Activated CD4-positive, alpha-beta T cell treated with anti-CD3 and anti-CD28 coated beads, Interleukin-2, amount 50 U/mL, for 4 hours (primary cell): ENCODE measurements around the gene SF1.

Experiments
- DNase-seq, 2 experiments: peaks; one replicate each; pipeline ENCODE4 v3.0.0-alpha.2; 2020

The SF1 gene

DNA sequence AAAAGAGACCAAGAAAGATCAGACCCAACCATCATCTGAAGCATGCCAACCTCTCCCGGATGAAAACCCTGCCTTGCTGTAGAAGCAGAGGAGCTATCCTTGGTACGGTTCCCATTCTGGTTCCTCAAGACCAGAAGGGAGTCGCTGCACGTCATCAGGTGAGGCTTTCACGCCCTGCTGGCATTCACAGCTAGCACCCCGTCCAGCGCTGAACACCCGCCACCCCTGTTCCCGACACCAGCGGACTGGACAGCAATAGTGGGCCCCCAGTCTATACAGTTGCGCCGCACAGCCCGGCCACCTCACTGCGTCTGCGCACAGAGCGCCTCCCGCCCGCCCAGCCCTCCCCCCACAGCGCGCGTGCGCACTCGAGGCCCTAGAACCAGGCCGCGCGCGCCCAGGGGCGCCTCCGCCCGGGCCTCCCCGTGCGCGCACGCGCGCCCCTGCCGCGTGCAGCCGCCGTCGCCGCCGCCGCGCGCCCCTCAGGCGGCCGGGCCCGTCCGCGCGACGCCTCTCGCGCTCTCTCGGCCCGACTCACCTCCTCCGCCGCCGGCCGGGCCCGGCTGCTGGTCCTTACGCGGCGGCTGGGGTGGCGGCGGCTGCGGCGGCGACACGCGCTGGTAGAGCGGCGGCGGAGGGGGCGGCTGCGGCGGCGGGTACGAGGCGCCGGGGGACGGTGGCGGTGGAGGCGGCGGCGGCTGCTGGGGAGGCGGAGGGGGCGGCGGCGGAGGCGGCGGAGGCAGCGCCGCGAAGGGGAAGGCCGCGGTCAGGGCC lies 706 bp downstream of the SF1 start:
- peak; percentile 68 to 71 for DNase-seq

DNA sequence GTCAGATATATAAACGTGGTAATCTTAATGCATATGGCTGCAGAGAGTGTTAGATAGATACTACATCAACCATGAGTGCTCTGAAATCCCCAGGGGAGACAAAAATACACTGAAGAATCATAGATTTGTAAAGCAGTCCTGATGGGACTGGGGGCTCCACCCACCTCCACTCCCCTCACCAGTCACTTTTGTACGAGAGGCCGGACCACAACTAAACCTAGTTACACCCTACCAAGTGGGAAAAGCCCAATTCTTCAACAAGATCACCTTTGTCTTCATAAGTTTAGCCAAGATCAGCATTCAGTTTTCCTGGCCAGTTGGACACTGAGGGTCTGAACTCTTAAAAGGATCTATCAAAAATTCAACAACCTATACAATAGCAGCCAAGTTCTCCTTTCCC lies 1.5 kb downstream of the SF1 start:
- no peak for DNase-seq

DNA sequence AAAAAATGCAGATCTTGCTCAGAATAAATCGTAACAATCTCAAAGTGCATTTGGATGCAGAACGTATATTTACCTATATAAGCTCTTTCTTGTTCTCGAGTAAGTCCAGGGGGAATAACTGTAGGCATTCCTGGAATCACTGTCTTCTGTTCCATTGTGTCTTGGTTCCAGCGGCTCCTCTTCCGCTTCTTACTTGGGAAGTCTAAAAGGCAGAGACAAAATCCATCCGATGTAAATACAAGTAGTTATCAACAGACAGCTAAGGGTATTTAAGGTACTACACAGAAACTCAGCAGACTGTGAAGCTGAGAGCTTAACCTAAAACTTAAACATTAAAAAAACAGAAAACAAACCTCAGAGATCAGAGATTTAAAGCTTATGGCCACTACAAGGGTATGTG lies 1.9 kb downstream of the SF1 start:
- DNase-seq = no peak

DNA sequence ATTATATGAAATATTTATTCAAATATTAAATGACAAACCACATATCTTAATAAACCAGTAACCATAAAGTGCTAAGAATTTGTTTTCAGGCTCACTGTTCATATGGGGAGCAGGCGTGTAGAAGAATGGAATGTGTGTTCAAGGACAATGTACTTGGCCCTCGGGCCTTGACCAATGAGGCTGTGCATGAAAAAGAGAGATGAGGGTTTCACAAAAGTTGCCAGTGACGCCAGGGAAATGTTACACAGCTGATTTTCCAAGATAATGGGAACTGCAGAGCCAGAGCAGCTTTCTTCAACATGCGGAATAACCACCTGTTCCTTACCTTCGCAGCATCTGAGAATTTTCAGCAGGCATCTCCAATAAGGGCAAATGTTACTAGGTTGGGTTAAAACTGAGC lies 4.2 kb downstream of the SF1 start:
- no peak for DNase-seq

DNA sequence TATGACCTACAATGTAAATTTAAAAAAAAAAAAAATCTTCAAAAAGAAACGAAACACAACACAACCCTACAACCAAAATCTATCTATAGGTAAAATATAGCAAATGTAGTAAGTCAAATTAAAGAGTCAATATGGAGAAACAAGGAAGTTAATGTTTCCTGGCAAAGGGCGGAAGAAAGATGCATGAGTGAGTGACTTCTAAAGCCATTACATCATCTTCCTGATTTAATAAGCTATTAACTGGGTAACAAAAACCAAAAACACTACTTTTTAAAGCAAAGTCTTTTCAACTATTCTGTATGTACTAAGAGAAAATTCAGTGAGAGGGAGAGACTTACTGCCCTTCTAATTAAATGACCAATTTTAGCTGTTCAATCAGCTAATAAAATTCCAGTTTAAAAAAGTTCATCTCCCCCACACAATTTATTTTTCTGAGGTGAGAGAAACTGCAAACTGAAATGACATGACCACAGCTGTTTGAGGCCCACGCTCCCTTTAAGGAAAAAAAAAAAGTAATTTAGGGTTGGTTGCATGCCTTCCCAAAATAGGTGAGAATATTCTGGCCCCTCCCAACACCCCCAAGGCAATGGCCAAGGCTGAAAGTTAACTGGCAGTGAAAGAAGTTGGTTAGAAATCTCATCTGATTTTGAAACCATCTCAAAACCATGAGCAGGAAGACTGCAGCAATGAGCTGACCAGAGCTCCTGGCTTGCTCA lies 5.9 kb downstream of the SF1 start:
- DNase-seq = no peak

DNA sequence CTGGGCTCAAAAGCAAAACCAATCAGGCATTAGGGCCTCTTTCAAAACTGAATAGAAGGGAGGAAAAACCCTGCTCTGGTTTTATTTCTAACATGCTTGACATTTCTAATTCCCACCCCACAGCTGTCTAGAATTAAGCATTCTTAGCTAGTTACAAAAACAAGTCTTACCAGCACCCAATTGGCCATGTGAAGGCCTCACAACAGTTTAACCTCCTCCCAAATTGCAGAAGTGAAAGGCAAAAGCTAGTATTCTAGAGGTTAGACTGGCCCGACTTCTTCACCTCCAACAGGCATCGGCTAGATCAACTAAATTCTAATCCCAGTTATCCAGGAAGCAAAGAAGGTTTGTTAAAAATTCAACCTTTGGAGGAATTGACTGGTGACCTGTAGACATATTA lies 6.5 kb downstream of the SF1 start:
- no peak for DNase-seq

DNA sequence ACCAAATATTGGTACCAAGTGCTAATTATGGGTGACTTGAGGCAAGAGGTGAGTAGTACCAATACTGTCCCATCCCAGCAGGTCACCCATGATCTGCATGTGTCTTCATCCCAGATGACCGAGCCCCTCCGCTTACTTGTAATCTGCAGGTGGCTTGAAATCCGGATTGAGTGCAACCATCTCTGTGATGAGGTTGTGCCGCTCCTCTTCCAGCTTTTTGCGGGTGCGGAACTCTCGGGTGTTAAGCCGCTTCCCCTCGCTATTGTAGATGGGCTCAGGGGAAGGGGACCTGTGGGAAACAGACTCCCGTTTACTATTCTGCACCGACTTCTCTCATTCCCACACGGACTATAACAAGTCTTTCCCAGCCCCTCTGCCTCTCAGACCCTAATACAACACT lies 8.2 kb downstream of the SF1 start:
- DNase-seq = no peak

DNA sequence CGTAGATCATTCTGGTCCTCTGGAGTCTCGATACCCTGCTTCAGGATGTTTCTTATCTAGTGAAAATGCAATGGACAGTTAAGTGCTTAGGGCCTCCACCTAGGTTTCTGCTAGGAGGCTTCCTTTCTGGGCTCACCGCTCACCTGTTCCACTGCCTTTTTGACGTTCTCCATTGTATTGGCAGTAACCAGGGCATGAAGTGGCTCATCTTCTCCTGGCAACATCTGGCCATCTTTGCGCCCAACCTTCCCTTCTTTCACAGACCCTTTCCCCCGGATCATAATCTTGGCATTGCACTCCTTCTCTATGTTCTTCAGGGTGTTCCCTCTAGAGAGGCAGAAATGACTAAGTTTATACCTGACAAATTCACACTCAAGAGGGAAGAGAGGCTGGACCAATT lies 9.1 kb downstream of the SF1 start:
- DNase-seq = no peak

DNA sequence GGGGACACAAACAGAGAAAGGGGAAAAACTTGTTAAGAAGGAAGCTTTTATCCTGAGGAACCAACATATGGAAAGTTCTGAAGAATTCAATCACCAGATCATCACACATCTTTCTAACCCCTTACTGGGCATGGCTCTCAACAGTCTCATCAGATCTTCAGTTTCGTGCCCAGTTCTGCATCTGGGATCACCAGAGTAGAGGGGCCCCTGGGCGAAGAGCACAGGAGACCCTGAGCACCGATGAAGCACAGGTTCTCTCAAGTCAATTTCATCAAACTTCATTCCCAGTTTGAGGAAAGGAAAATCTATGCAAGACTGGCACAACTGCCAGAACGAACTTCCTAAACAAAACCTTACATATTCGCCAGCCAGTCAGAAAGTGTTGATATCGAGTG lies 10.0 kb downstream of the SF1 start:
- no peak for DNase-seq

DNA sequence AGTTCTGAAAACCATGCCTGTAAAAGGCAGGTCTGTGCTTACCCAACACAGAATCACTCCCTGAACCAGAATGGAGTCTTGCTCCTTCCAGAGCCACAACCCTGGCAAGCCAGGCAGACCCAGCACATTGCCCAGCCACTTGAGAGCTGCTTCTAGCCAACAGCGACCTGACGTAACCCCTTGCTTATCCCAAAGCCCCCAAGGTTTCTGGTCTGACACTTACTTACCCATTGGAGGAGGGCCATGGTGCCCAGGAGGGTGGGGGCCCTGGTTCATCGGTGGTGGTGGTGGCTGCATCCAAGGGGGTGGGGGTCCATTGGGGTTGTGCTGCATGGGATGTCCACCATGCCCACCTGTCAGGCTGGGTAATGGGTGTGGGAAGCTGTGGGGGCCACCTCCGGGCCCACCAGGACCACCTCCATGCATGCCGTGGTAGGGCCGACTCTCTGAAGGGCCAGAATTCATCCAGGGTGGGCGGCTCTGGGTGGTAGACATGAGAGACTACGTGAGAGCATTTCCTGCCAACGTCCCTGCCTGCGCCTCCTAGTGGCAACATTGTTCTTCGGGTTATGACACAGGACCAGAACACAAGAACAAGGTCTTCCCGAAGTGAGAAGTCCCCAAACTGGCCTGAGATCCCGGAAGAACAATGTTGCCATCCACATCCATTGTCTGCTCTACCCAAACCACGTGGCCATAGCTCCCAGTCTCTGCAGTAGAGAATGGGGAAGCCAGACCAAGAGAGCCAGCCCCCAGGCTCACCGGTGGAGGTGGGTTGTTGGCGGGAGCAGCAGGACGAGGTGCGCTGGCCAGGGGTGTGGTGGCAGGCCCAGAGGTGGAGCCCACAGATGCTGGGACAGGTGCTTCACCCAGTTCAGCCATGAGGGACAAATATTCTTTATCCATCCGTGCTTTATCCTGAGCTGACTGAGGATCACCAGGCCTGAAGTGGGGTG lies 10.7 kb downstream of the SF1 start:
- DNase-seq = peak; percentile 76

DNA sequence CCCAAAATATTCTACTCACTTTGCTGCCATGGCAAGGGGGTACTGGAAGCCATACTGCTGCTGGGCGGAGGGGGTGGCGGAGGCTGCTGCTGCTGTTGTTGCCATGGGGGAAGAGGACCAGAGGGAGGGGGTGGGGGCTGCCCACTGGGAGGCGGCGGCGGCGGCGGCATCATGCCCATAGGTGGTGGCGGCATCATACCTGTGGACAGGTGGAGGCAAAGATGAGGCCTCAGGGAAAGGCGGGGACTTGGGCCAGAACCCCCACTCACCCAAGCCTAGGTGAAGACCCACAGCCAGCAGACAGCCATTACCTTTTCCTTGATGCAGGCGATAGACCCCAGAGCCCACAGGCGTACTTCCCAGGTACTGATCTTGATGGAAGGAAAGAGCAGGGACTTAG lies 11.5 kb downstream of the SF1 start:
- no peak for DNase-seq

DNA sequence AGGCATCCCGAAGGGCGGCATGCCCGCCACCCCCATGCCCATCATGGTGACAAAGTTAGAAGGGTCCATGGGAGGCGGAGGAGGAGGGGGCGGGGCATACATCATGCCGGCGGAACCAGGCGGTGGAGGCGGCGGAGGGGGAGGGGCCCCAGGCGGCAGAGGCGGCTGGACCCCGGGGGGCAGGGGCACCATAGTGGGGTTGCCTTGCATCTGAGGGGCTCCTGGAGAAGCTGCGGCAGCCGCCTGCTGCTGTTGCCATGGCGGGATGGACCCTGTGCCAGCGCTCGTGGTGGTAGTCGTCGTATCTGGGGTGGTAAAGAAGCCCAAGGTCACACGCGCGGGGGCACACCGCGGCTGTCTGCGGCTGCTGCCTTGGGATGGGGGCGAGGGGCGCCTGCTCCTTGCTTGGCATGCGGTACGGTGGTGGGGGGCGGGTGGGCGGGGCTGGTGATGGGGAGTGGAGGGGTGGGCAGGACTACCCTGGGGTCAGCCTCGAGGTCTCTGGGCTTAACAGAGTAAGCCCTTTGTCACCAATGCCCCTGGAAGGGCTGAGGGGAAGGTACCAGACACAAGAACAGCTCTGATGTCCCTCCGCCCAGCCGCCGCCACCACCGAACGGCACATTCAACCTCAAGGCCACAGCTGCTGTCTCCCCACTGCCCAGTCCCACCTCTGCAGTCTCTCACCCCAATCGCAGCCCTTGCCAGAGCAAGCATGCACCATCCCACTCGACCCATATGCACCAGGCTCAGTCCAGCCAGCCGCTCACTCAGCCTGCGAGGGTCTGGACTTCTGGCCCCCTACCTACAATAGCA lies 12.3 kb downstream of the SF1 start:
- DNase-seq = no peak

DNA sequence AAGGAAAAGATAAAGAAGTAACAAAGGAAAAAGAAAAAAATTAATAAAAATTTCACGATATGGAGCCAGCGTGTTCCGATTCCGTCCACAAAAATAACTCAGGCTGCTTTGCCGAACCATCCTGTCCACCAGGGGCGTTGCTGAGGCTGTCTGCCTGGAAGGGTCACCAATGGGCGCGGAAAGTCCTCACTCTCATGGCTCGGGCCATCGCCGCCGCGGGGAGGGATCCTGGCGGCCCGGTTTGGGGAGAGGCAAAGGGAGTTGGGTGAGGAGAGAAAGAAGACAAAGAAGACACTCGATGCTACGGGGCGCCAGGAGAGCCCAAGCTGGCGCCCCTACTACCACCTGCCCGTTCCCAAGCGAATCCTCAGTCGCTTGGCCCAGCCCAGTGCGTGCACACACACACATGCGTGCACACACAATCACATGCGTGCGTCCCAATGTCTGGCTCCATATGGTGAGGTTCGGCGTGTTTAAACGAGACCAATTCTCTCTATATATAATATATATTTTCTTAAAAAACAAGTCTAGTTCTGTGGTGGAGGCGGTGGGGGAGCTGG lies 13.0 kb downstream of the SF1 start:
- no peak for DNase-seq

DNA sequence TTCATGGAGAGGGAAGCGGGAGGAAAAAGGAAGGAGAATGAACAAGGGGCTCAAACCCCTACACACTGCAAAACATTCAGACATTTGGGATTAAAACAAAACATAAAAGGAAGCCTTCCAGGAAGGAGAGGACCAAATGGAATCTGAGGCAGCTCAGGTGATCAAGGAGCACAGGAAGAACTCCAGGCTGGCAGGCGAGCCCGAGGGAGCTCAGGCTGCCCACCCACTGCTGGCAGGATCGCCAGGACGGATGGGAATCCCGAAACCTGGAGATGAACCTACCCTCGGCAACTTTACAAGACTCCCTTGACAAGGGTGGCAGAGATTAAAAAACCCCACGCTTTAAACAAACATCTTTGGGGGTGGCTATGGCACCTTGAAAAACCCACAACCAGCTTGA lies 13.6 kb downstream of the SF1 start:
- DNase-seq = no peak

DNA sequence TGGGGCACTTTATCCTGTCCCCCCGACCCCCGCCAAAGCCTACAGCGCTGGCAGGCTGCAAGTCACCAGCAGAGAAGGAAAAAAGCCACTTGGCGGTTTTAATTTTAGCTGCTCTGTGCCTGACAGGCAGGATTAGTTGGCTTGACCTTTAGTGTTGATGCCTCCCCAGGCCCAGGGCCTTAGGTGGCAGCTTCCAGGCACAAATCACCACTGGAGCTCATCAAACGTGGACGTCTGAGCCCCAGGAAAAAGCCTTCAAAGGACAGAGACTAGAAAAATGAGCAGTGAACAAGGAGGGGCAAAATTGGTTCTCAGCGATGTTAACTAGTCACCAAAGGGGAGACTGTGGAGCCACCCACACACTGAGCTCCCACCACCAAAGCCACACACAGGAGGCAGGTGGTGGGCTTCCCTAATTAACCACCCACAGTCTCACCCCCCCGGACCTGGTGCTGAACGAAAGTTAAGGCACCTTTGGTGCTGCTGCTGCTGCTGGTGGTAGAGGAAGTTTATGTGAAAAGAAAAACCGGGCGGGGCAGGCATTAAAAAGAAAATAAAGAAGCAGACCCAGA lies 14.2 kb downstream of the SF1 start:
- peak in 1 of 2 experiments; percentile 46 for DNase-seq

DNA sequence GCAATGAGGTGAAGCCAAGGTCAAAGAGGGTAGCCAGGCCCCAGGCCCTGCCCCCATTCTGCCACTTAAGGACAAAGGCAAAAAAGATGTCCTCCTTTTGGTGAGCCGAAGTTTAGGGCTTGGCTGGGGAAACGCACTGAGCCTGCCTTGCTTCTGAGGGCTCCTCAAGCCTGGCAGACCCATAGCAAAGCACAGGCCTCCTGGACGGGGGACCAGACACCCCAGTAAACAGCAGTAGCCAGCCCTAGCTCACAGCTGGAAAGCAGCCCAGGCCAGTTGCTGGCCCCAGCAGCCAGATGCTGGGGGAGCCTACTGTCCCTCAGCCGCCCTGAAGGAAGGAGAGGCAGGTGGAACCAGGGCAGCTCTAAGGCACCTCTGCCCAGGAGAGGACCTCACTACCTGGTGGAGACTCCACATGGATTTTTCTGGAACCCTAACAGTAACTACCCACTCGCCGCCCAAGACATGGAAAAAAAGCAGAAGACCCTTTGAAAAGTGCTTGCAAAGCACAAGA lies 14.8 kb downstream of the SF1 start:
- DNase-seq = no peak

DNA sequence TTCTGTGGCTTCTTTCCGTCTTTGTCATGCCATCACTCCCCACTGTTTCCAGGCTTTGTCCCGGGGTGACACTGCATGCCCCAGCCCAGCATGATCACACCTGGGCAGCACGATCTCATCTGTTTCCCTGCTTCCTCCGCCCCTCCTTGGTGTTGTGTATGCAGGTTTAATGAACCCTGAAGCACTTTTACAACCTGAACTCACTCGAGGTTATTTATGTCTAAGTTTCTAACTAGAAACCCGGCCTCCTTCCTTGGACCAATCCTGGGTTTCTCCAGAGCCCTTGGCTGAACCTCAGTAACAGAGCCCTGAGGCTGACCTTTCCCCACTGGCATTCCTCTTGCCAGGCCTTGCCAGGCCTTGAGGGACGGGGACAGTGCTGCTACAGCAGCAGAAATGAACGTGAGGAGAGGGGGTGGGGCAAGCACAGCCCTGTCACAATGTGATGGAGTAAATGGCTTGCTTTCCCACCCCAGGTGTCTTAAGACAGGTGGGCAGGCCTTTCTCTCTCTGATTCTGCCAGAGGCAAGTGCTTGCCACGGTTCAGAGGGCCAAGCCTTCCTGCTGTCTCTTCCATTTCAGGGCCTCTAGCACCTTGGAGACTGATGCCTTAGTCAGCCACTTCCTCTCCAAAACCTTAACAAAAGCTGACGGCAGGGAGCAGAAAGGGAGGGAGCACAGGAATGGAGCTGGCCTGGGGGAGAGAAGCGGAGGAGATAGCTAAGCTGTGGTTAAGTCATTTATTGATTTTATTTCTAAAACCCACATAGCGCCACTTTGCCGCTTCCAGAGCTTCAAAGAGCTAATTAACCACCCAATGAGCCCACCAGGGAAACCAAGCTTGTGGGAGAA lies 15.4 kb downstream of the SF1 start:
- no peak for DNase-seq

DNA sequence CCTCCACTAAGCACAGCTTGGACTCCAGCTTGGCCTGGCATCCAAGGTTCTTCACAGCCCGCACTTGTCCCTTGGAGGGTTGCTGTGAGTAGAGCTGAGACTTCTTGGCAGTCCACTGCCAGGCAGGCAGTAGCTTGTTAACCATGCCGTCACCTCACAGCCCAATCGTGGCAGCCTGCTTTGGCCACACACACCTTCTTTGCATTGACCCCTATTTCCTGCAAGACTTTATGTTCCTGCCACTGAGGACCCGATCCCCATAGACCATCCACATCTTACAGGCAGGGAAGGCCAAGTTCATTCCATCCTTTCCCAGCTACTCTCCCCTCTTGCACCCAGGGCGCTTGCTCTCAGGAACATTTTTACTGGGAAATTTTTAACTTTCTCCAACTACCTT lies 16.1 kb downstream of the SF1 start:
- no peak for DNase-seq

DNA sequence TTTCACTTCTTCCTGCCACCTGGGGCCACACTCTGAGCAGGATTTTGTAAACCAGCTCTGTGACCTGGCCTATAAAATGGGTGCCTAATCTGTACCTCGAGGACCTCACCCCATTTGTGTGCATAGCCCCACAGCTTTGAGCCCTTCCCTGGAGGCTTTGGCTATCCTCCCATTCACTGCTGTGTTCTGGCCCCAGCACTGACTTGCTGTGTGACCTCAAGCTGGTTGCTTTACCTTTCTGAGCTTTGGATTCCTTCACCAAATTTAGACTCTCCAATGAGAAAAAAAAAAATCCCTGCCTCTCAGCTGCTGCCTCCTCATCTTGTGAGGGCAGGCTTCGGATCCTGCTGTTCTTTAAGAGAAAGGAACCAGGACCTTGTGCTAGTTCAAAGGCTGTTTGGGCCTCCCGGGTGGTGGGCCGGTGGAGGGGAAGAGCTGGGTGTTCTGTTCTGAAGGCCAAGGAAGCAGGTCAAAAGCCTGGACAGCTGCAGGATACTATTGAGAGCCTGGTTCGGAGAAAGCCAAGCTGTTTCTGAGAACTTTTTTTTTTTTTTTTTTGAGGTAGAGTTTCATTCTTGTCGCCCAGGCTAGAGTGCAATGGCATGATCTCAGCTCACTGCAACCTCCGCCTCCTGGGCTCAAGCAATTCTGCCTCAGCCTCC lies 17.5 kb downstream of the SF1 start:
- DNase-seq = no peak
